GM19035 (cell line): Measurements from ENCODE around the gene ARMC6.
A peak's percentile ranks its signal among the peaks of the same experiment; 100 is the strongest.

ENCODE experiments used
- ATAC-seq: cut with Tn5 transposase; IDR thresholded peaks from one replicate; pipeline ENCODE4 v1.9.1; 2021; ENCODE audit not compliant: unreplicated experiment

ARMC6 gene

DNA sequence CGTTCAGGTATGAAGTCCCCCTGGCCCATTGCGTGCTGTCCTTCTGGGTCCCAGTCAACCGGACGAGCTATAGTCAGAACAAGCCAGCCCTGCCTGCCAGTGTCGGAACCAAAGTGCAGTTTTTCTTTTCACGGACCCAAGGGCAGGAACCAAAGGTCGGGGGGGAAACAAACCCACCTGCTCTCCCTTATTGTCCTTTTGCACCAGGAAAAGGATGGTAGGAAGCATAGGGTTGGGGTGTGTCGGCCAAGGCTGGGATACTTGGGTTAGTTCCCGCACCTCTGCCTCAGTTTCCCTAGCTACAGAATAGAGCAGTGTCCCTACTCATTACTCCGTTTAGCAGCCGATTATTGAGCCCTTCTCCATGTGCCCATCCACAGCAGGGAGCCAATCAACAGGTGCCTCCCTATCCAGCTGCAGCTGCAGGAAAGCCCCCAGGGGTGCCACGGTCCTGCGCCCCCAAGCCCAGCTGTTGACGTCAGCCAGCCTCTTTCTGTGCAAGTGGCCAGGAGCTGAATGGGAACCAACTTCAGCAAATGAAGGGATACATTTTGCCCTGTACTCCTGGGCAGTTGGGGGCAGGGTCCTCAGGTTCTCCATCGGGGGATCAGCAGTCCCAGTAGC is 21.0 kb downstream of the ARMC6 start:
- no peak for ATAC-seq

DNA sequence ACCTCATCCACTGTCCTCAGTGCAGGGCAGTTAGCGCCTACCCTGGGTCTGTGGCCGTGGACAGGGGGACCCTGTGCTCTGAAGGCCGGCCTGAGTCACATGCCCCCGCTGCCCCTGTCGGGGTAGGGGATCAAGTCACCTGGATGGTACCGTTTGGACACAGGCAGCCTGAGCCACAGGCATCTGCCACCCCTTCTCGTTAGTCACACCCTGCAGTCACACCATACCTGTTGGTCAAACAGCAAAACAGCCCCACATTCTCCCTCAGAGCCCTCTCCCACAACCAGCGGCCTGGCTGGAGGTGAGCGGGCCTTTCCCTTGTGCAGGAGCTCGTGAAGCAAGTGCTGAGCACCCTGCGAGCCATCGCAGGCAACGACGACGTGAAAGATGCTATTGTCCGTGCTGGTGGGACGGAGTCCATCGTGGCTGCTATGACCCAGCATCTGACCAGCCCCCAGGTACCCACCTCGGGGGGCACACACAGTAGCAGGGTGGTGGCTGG is 21.6 kb downstream of the ARMC6 start:
- no peak for ATAC-seq

DNA sequence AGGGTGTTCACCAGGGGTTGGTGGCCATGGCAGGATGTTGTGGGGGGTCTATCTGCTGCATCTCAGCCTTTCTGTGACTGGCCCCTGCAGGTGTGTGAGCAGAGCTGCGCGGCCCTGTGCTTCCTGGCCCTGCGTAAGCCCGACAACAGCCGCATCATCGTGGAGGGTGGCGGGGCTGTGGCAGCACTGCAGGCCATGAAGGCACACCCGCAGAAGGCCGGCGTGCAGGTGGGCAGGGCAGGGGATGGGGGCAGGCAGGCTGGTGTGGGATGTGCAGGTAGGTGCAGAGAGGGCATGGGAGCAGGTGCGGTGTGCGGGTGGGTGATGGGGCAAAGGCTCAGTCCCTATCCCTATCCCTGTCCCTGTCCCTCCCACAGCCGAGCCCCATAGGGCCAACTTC is 22.3 kb downstream of the ARMC6 start:
- no peak for ATAC-seq

DNA sequence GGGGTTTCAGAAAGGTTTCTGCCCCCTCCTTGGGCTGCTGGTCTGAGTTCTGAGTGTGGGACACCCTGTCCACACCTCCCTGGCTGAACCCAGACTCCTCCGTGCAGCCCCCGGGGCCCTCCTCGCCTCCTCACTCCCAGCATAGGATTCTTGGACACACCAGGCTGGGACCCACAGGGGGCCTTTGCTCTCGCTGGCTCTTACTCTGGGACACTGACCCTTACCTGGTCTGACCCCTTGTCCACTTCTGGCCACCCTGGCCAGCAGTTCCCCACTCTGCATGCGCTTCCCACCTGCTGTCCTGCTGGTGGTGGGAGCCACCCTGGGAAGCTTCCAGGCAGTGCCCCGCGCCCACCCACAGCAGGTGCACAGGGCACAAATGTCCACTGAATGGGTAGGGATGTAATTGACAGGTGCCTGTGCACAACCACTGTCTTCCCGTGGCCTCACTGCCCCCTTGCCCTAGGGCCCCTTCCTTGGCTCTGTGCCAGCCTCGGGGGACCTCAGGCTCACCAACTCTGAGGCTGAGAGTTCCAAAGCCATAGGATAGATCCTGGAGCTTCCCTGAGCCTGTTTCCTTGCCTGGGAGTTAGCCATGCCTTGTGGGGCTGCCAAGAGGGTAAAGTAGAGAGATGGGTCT is 23.4 kb downstream of the ARMC6 start:
- no peak for ATAC-seq

DNA sequence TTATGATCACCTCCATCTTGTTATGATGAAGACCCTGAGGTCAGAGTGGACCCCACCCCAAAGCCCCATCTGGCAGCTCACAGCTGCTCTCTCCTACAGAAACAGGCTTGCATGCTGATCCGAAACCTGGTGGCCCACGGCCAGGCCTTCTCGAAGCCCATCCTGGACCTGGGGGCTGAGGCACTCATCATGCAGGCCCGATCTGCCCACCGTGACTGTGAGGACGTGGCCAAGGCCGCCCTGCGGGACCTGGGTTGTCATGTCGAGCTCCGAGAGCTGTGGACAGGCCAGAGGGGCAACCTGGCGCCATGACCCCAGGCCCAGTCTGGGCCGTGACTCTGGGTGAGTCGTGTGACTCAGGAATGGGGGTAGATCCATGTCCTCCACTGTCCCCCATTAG is 23.9 kb downstream of the ARMC6 start:
- no peak for ATAC-seq

DNA sequence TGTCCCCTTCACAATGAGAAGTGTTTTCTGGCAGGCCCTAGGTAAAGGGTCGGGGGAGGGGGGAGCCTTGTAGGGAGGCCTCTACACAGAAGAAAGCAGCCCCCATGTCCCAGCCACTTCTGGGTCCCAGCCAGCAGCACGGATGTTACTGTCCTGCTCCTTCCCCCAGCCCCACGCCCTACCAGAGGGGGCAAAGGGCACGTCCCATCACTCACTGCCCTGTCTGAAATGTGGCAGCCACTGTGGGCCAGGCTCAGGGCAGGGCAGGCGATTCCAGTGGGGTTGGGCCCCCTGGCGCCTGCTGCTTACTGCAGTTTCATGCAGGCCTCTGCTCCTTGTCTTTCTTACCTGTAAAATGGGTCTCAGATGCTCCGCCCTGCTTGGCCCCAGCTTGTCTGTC is 24.3 kb downstream of the ARMC6 start:
- no peak for ATAC-seq

DNA sequence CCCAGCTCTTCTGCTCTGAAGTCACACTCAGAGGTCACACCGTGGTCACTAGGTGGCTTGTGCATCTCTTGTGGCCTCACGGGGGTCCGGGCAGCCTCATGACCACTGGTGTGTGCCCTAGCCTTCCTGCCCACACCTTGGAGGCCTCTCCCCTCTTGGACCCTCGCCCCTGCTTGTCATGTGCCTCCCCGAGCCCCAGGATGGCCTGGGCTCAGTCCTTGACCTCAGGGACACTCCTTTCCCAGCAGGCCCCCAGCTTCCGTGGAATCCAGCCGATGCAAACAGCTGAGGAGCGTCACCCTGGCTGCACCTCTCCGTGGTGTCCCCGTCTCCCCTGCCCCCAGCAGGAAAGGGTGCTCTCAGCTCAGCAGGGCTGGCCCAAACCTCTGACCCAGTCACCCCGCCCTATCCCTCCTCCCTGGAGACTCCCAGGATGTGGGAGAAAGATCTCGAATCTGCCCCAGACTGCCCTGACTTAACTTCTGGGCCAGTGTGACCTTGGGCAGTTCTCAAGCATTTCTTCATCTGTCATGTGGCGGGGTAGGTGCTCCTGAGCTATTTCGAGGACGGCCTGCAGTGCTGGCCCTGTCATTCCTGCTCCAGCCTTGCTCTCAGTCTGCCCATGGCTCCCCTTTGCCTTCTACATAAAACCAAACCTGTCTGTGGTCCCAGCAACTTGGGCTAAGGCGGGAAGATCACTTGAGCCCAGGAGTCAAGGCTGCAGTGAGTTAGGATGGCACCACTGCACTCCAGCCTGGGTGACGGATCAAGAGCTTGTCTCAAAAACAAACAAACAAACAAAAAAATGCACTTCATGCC is 25.8 kb downstream of the ARMC6 start:
- no peak for ATAC-seq

DNA sequence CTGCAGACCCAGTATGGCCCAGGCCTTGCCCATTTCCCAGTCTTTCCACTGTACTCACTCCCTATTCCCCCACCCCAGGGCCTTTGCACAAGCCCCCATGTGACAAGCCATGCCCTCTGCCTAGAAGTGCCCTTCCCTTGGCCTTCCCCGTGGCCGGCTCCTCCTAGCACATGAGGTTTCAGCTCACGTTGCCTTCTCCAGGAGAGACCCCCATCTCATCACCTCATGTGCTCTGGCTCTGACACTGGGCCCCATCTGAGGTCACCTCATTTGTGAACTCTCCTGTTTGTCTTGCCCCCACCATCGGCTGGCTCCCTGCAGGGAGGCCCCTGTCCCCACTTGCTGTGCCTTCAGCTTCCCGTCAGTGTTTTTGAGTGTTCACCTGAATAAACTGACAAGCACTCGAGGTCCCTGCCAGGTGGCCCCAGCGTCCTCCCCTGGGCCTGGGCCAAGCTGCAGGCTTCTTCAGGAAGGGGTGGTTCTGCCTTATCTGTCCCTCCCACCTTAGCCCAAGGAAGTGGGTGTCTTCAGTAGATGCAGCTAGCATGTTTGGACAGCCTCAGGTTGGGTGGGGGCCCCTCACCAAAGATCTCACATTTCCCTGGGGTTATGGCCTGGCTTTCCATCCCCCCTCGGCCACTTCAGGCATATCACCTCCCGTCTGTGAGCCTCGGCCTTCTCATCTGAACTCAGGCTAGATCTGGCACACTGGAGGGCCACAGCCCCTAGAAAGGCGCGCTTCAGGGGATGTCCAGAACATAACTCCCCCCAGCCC is 26.6 kb downstream of the ARMC6 start:
- ATAC-seq, result no peak

DNA sequence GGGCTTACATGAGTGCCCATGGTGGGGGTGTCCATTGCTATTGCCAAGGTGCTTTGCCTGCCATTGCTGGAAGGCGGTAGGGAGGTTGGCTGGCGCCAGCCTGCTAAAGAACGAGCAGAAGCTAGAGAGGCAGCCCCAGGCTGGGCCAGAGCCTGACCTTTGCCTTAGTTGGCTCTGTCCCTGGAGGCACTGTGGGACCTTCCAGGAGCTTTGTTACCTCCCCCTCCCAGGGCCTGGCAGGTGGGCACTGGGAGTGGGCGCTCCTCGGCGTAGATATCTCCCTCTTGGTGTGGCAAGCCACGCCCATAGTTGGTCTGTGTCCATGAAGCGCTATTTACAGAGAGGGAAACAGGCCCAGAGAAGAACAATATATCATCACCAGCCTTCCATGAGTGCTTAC is 28.1 kb downstream of the ARMC6 start:
- no peak for ATAC-seq

DNA sequence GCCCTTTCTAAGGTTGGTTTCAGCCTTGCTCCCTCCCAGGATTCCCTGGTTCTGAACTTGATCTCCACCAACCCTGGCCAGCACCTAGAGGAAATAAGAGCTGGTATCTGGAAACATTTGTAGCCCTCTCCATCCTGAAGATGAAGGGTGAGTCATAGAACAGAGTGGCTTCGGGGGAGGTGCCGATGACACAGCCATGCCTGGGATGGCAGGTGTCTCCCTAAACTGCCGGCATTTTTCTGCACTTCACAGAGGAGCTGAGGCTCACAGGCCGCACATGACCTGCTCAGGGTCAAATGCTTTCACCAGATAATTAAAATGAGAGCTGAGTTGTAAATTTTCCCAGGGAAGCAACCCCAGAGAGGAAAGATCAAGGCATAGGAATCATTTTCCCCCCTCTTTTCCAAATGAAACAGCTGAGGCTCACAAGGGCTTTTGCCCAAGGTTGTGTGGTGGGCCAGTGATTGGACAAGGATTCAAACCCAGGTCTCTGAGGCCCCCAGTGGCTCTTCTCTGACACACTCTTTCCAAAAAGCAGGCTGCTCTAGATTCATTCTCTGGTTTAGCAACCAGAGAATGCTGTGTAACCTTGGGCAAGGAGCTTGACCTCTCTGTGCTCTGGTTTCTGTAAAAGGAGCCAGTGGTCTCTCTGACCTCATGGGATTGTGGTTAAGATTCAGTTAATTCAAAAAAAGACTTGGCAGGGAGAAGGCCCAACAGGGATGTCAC is 29.2 kb downstream of the ARMC6 start:
- no peak for ATAC-seq

DNA sequence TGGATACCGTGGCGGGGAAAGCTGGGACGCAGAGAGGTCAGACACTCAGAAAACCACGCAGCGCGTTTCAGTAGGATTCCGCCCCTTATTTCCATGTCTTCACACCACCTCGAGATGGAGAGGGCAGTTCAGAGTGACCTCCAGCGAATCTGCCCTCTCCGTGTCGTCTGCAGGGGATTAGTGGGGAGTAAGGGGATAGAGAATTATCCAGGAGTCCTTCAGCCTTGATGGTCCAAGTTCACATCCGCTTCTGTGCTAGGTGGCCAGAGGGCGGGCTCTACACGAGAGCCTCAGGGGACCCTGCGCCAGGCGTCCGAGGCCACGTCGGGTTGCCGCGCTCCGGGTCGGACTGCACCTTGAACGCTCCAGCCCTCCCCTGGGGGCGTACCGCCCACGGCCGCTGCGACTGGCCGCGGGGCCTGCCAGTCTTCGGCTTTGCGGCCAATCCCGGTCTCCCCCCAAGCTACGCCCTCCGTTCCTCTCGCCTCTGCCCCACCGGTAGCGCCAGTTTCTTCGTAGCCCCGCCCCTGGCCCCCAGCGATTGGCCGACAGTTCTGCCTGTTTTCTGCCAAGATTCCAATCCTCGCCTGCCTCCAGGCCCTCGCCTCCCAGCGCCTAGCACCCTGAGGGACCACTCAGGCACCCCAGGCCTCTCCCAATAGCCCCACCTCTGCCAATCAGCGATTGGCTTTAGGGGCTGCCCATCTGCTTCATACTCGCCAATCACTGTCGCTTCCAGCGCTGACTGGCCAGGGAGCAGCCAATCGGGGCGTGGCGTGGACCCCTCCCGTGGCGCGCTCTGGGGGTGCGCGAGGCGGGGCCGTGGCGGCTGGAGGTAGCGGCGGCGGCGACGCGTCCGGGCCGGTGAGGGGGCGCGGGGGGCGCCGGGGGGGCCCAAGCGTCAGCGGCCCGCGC is 30.0 kb downstream of the ARMC6 start, which contains the start of gene SLC25A42:
TSS of gene SLC25A42 (plus strand) at position 812 of the 915 bp plus-strand sequence. CDS start 32,131 bp downstream, outside the sequence.
- ATAC-seq, result peak; percentile 91

DNA sequence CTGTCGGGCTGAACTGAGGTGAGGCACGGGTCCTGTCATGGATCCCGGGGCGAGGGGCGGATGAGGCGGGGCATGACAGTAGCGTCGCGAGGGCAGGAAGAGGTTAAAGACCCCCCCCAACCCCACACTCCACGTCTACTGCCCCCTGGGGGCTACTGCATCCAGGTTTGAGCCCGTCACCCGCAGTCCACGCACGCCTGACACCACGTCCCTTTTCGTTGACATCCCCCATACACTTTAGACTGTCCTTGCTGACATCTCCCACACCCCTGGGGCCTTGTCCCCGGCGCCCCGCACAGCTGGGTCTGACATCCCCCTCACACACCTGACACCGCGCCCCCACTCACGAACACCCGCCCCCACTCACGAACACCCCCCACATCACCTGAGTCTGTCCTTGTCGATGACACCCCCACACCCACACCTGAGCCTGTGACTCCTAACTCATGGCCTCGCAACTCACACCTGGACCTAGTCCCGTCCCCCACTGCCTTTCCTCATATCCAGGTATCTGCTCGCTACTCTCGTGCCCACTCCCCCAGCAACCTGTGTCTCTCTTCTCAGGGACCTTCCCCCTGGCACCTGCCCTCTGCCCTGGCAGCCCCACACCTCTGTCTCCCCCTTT is 30.8 kb downstream of the ARMC6 start:
- ATAC-seq, result no peak

DNA sequence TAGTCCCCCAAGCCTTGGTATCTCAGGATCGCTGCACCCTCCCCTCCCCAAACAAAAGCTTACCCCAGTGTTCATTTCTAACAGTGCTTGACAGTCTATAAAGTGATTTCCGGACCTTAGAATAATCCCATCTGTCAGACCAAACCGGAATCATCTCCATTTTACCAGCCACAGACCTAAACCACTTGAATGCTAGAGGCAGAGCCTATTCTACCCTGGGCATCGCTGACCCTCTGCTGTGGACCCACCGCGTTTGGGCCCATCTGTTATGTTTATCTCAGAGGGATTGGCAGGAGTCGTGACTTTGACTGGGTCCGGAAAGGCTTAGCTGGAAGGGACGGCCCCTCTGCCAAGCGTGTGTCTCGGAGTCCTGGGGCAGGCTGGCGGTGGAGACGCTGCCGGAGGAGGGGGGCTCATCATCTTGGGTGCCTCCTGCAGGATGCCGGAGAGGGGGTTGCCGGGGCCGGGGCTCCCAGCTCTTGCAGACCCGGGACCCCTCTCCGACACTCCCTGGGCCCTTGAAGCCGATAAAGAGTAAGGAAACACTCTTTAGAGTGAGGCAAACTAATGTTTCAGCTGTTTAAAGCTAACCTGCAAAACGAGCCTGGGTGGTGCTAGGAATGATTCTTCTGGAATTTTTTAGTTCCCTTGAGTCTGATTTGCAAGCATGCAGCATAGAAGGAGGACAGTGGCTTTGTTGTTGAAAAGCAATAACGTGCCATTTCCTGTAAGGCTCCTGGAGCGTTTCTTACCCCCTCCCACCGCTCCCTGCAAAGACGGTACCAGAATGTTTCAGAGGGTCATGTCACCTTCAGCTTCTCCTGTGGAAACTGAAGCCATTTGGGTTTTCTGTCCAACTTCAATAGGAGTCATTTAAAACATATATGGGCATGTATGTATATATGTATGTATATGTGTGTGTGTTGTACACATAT is 31.7 kb downstream of the ARMC6 start:
- no peak for ATAC-seq

DNA sequence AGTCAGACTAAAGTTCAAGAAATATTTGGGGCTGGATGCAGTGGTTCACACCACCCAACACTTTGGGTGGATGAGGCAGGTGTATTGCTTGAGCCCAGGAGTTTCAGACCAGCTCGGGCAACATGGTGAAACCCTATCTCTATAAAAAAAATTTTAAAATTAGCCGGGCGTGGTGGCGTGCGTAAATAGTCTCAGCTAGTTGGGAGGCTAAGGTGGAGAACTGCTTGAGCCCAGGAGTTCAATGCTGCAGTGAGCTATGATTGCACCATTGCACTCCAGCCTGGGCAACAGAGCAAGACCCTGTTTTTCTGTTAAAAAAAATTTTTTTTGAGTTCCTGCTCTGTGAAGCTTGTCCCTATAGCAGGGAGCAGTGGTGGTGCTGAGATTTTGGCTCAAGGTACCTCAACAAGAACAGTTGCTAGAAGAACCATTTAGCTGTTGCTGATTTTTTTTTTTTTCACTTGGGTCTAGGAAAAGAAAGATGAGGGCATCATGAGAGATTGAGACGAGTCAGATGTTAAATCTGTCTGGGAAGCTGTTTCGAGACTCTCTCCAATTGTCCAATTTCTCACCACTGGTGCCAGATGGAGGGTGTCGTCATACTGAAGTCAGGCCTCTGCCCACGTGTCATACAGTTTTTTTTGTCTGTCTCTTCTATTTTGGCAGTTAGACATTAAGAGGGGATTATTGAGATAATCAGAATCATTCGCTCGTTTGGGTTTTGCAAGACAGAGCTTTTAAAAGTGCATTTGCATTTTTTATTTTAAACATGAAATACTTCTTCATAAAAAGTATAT is 34.1 kb downstream of the ARMC6 start:
- no peak for ATAC-seq

DNA sequence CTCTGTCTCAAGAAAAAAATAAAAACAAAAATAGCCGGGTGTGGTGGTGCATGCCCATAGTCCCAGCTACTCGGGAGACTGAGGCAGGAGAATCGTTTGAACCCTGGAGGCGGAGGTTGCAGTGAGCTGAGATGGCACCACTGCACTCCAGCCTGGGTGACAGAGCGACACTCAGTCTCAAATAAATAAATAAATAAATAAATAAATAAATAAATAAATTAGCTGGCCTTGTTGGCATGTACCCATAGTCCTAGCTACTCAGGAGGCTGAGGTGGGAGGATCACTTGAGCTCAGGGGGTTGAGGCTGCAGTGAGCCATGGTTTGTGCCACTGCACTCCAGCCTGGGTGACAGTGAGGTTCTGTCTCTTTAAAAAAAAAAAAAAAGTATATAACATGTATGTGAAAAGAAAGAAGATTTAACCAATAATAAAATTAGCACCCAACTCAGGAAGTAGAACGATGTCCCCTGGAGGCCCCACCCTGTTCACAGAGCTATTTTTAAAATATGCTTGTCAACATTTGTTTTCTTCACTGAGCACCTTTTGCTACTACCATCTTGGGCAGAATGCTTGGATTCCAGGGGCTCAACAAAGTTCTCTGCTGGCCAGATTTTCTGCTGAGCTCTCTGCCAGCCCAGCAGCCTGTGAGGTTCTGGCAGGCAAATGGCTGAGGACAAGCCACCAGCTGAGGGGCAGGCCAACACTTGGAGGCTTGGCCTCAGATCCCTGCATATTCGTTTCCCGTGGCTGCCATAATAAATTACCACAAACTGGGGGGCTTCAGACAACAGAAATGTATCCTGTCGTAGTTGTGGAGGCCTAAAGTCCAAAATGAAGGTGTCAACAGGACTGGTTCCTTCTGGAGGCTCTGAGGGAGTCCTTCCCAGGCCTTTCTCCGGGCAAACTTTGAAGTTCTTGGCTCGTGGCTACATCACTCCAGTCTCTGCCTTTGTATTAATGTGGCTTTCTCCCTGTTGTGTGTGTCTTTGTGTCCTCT is 35.6 kb downstream of the ARMC6 start:
- no peak for ATAC-seq

DNA sequence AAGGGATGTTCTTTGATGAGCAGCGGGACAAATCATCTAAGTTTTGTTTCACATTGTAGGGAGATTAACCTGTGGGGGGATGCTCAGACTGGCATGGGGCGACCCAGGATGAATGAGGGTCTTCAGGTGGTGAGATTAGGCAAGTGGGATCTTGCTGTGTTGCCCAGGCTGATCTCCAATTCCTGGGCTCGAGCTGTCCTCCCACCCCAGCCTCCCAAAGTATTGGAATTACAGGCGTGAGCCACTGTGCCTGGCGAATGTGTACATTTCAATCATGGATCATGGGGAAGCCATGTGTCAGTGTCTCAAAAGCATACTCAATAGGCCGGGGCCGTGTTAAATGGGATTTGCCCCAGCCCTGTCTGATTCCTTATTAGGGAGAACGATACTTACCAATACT is 38.5 kb downstream of the ARMC6 start:
- ATAC-seq, result no peak
